HuH-7 (cell line): Measurements from ENCODE around the gene SLC66A3.

Experiments
- DNase-seq: peaks from one replicate; pipeline ENCODE4 v3.0.0; 2011; ENCODE audit warnings: low spot score

The SLC66A3 gene

GRCh38 chr2:11140492-11140891, 14.8 kb upstream of the SLC66A3 start:
- no peak for DNase-seq

DNA sequence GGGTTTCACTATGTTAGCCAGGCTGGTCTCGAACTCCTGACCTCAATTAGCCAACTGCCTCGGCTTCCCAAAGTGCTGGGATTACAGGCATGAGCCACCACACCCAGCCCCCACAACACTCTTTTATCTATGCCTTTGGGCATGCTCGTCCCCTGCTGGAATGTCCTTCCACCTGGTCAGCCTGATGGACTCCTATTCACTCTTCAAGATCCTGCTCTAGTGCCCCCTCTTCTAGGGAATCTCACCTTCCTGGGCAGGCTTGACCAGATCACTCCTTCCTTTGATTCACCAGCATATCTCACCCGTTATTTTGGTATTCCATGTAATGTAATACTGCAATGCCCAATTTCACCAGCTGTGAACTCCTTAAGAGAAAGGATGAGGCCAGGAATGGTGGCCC, 13.9 kb upstream of the SLC66A3 start:
- DNase-seq = no peak

DNA sequence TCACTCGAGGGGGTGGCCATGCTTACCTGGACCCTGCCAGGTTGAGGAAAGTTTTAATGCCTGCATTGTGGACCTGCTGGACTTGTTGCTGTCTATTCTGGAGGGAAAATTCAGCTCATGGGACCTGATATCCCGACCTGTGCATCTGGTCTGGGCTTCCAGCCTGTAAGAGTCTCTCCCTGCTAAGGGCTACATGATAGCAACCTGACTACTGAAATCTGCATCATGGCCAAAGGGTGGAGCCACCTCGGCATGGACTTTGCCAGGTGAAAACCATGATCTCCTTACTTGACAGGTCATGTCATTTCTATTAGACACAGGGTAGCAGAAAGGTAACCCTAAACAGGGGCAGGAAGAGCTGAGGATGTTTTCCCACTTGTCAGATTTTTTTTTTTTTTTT, 12.9 kb upstream of the SLC66A3 start:
- no peak for DNase-seq

DNA sequence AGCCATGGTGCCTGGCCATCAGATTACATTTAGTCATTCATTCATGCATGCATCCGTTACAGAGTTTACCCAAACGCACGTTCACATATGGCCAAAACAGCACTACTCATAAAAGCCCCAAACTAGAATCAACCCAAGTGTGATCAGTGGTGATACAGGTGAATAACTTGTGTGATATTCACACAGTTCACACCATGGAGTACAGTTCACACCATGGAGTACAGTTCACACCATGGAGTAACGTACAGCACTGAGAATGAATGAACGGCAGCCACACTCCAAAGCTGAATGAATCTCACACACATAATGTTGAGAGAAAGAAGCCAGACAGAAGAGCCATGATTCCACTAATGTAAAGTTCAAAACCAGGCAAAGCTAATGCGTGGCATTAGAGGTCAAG, 12.3 kb upstream of the SLC66A3 start:
- no peak for DNase-seq

- DNase-seq = no peak
Measured at GRCh38 chr2:11144077-11144737, 11.1 kb upstream of the SLC66A3 start.

DNA sequence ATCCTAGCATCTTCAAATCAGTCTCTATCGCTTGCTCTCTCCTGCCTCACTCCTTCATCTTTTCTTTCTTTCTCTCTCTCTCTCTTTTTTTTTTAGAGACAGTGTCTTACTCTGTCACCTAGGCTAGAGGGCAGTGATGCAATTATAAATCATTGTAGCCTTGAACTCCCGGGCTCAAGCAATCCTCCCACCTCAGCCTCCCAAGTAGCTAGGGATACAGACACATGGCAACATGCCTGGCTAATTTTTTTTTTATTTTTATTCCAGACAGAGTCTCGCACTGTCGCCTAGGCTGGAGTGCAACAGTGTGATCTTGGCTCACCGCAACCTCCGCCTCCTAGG, 10.6 kb upstream of the SLC66A3 start:
- no peak for DNase-seq

DNA sequence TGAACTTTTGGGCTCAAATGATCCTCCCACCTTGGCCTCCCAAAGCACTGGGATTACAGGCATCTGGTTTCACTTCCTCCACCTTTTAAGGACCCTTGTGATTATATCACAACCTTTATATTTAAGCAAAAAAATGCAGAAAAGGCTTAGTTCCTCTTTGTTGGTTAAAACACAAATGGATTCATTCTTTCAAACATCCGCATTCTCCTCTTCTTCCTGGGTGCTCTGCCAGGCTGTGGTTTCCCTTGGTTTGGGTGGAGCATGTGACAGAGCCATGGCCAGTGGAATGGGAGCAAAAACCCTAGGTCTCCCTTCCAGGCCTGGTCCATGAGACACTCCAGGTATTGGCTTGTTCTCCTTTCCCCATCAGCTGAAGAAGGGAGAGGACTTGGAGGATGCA, 9.9 kb upstream of the SLC66A3 start:
- no peak for DNase-seq

GRCh38 chr2:11146076-11146475, 9.2 kb upstream of the SLC66A3 start:
- DNase-seq = no peak

GRCh38 chr2:11147263-11147662, 8.0 kb upstream of the SLC66A3 start:
- DNase-seq = no peak

- no peak for DNase-seq
Measured at GRCh38 chr2:11152591-11152990, 2.7 kb upstream of the SLC66A3 start.

GRCh38 chr2:11154016-11154922, 998 bp upstream of the SLC66A3 start:
- no peak for DNase-seq

- peak; percentile 93 for DNase-seq
Measured at GRCh38 chr2:11154923-11155380, 315 bp upstream of the SLC66A3 start.

DNA sequence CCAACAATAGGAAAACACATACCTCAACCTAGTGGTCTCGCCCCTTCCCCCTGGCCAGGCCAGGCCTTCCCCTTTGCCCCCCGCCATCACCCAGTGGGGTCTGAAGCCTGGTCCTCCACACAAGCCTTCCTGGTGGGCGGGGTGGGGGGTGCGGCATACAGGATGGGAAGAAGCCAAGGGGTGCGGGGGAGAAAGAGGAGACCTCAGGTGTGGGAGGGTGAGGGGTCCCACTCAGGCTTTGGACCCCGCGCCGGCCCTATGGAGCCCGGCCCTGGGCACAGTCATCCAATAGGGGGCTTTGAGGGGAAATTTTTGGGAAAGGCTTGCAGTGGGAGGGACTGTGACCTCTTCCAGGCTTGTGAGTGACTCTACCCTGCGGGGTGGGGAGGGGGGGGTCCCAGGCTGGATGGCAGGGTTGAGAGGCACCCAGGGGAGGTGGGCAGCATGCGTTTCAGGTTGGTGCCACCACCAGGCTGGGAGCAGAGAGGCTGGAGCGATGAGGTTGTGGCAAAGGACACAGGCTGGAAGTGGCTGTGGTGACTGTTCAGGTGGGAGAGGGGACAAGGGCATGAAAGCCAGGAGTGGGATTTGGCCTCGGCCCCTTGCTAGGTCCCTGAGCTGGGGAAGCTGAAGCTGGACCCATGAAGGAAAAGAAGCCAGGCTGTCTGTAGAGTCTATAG, 1.3 kb downstream of the SLC66A3 start:
- no peak for DNase-seq

GRCh38 chr2:11157296-11157695, 2.0 kb downstream of the SLC66A3 start:
- no peak for DNase-seq

- no peak for DNase-seq
Measured at GRCh38 chr2:11157731-11158130, 2.5 kb downstream of the SLC66A3 start.

- DNase-seq = no peak
Measured at GRCh38 chr2:11158916-11159573, 3.8 kb downstream of the SLC66A3 start.

GRCh38 chr2:11159574-11160170, 4.4 kb downstream of the SLC66A3 start:
- no peak for DNase-seq

DNA sequence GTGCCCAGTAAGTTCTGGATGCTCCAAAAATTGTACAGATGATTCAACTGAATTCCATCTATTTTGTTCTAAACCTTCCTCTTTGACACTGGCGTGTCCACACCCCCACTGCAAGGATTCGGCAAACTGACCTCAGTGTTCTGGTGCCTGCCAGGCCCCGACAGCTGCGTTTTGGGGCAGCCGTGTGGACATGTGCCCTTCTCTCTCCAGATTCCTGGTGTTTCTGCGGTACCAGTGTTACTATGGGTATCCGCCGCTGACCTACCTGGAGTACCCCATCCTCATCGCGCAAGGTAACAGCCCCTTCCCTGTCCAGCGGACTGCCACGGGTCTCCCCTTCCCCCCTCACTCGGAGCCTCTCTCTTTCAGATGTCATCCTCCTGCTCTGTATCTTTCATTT, 5.0 kb downstream of the SLC66A3 start:
- no peak for DNase-seq

DNA sequence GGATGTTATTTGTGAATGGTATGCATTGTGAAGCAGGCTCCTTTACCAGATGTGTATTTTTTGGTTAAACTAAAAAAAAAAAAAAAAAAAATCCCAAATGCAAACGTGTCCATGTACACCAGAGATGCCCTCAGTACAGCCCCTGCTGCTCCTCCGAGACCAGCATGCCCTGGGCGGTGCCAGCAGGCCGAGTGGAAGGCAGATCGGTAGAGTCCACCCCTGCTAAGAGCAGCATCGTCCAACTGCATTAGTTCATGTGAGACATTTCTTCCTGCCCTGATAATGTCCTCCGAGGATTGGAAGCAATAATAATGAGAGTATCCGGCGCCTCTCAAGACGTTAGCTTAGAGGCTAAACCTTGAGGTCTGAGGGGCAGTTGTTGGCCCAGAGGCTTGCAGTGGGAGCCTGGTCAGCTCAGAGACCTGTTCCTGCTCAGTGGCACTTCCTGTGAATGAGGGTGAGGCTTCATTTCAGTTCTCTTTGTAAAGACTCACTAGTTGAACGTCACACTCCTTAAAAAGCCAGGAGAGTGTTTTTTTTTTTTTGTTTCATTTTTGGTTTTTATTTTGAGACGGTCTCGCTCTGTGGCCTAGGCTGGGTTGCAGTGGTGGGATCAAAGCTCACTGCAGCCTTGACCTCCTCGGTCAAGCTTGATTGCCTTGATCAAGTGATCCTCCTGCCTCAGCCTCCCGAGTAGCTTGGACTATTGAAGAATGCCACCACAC, 5.6 kb downstream of the SLC66A3 start:
- DNase-seq = no peak

DNA sequence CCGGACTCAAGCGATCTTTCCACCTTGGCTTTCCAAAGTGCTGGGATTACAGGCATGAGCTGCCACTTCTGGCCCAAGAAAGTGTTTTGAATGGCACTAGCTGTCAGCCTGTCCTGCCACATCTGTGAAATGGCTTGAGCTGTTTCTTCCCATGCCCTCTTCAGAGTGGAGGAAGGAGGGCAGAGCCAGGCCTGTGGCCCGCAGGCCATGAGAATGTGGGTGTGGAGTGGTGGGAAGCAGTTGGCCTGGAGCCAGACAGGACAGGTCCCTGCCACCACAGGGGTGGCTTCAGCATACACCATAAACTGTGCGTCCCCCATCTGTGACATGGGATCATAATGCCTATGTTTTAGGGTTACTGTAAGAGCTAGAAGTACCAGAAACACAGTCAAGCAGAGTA, 6.5 kb downstream of the SLC66A3 start:
- no peak for DNase-seq
